GM12891 (cell line): ENCODE measurements around the gene ZMYND15.
"Not testable (repeated sequence)": the region's sequence is repeated elsewhere in the genome, so short reads cannot be mapped to it uniquely, and the experiment has no call there.

Experiments used
- POLR2A ChIP-seq: IDR thresholded peaks from 2 replicates; pipeline ENCODE4 v1.6.1; 2011; ENCODE audit warnings: low read depth, low read length, control low read depth
- POLR2AphosphoS5 ChIP-seq: IDR thresholded peaks from 2 replicates; pipeline ENCODE4 v1.6.1; 2011; ENCODE audit warnings: low read depth, low read length, control low read depth

- not testable (repeated sequence) for TF ChIP-seq POLR2A, POLR2AphosphoS5
These were observed 35.1 kb upstream of the ZMYND15 start for GRCh38 chr17:4704574-4704907.
